ENCODE results near the gene SLITRK1.

DNA sequence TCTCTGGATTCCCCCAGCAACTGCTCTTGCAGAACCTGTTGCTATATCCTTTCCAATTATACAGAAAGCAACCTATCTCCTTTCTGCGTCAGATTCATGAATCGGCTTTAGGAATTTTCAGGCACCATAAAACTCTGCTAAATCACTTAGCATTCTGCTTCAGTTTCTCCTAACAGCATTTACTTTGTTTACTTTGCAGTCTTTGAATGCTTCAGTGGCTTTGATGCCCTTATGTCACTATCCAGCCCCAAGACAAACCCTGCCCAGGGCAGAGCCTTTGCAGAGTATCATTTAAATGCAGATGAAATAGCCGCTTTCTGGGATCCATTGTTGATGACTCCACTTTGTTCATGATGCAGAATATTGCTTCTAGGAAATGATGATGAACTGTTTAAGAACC is 43.1 kb downstream of the SLITRK1 start:
- no peak for TF ChIP-seq REST (IDR thresholded peaks at IDR 0.05; ENCODE audit: insufficient read depth in 1 of 2, low read depth in 2 of 2, low read length in 2 of 2)
- no peak for TF ChIP-seq POLR2AphosphoS5 (IDR thresholded peaks at IDR 0.05; ENCODE audit: low read depth, low read length)
- TF ChIP-seq TAF1 (IDR thresholded peaks at IDR 0.05; ENCODE audit: borderline replicate concordance, insufficient read depth, low read length) = no peak
- TF ChIP-seq SIN3A (IDR thresholded peaks at IDR 0.05; ENCODE audit: borderline replicate concordance, insufficient read depth, low read length) = no peak
- TF ChIP-seq FOXP2 (optimal IDR thresholded peaks at IDR 0.05; ENCODE audit: borderline replicate concordance, extremely low read depth, extremely low read length, insufficient read depth) = no peak

Measured in PFSK-1 (cell line).